Measurements from ENCODE around the gene CASK.
"Not testable (repeated sequence)": the region's sequence is repeated elsewhere in the genome, so short reads cannot be mapped to it uniquely, and the experiment has no call there.

The CASK gene

GRCh38 chrX:41530085-41530484 lies 393.3 kb downstream of the CASK start:
- no peak overlapping the region for H3K27ac ChIP-seq

GRCh38 chrX:41529221-41529620 lies 394.1 kb downstream of the CASK start:
- no peak for DNase-seq (ENCODE audit: low read depth, low spot score)
- no peak overlapping the region for H3K27ac ChIP-seq

More at GRCh38 chrX:41530085-41530484, 393.3 kb downstream of the CASK start:
- DNase-seq (ENCODE audit: low read depth, low spot score) = no peak

GRCh38 chrX:41528784-41529183 lies 394.6 kb downstream of the CASK start:
- no peak overlapping the region for H3K27ac ChIP-seq
- DNase-seq (ENCODE audit: low read depth, low spot score) = no peak

GRCh38 chrX:41526925-41527324 lies 396.4 kb downstream of the CASK start:
- DNase-seq (ENCODE audit: low read depth, low spot score) = no peak

GRCh38 chrX:41526271-41526670 lies 397.1 kb downstream of the CASK start:
- no peak overlapping the region for H3K27ac ChIP-seq
- DNase-seq (ENCODE audit: low read depth, low spot score) = no peak

More at GRCh38 chrX:41526925-41527324, 396.4 kb downstream of the CASK start:
- peak overlapping the region; percentile 18 for H3K27ac ChIP-seq

- no peak for DNase-seq (ENCODE audit: low read depth, low spot score)
- H3K27ac ChIP-seq = no peak overlapping the region
Observed at GRCh38 chrX:41522671-41523070, 400.7 kb downstream of the CASK start.

- H3K27ac ChIP-seq = no peak overlapping the region
- DNase-seq (ENCODE audit: low read depth, low spot score) = no peak
Observed at GRCh38 chrX:41522081-41522480, 401.3 kb downstream of the CASK start.

GRCh38 chrX:41519468-41519867 lies 403.9 kb downstream of the CASK start:
- no peak overlapping the region for H3K27ac ChIP-seq
- no peak for DNase-seq (ENCODE audit: low read depth, low spot score)

- DNase-seq (ENCODE audit: low read depth, low spot score) = no peak
- no peak overlapping the region for H3K27ac ChIP-seq
Observed at GRCh38 chrX:41518841-41519220, 404.5 kb downstream of the CASK start.

GRCh38 chrX:41518127-41518840 lies 405.1 kb downstream of the CASK start:
- DNase-seq (ENCODE audit: low read depth, low spot score) = no peak
- no peak overlapping the region for H3K27ac ChIP-seq

GRCh38 chrX:41516999-41517765 lies 406.2 kb downstream of the CASK start:
- no peak for DNase-seq (ENCODE audit: low read depth, low spot score)
- no peak overlapping the region for H3K27ac ChIP-seq

- H3K27ac ChIP-seq = no peak overlapping the region
- no peak for DNase-seq (ENCODE audit: low read depth, low spot score)
Observed at GRCh38 chrX:41516456-41516855, 406.9 kb downstream of the CASK start.

GRCh38 chrX:41515376-41515775 lies 408.0 kb downstream of the CASK start:
- H3K27ac ChIP-seq = no peak overlapping the region
- no peak for DNase-seq (ENCODE audit: low read depth, low spot score)

- H3K27ac ChIP-seq = no peak overlapping the region
- no peak for DNase-seq (ENCODE audit: low read depth, low spot score)
Observed at GRCh38 chrX:41514179-41514578, 409.2 kb downstream of the CASK start.

- not testable (repeated sequence) for DNase-seq (ENCODE audit: low read depth, low spot score); H3K27ac ChIP-seq
Observed at GRCh38 chrX:41512853-41513252, 410.5 kb downstream of the CASK start.

- H3K27ac ChIP-seq = no peak overlapping the region
- no peak for DNase-seq (ENCODE audit: low read depth, low spot score)
Observed at GRCh38 chrX:41512394-41512793, 411.0 kb downstream of the CASK start.

GRCh38 chrX:41507919-41508318 lies 415.4 kb downstream of the CASK start:
- no peak for DNase-seq (ENCODE audit: low read depth, low spot score)
- no peak overlapping the region for H3K27ac ChIP-seq

- H3K27ac ChIP-seq = no peak overlapping the region
- no peak for DNase-seq (ENCODE audit: low read depth, low spot score)
Observed at GRCh38 chrX:41502004-41502403, 421.4 kb downstream of the CASK start.

- no peak overlapping the region for H3K27ac ChIP-seq
- DNase-seq (ENCODE audit: low read depth, low spot score) = no peak
Observed at GRCh38 chrX:41499984-41500383, 423.4 kb downstream of the CASK start.

- DNase-seq (ENCODE audit: low read depth, low spot score) = no peak
- H3K27ac ChIP-seq = no peak overlapping the region
Observed at GRCh38 chrX:41499195-41499594, 424.2 kb downstream of the CASK start.

GRCh38 chrX:41491267-41492004 lies 431.9 kb downstream of the CASK start:
- peak; percentile 73 for DNase-seq (ENCODE audit: low read depth, low spot score)
- H3K27ac ChIP-seq = peak overlapping the region; percentile 80

Measured in epithelial cell of prostate (primary cell).